Breast epithelium (tissue), 4 donors: Measurements from ENCODE around the gene P2RY12. TPM values are rescaled to one million over a fixed set of nuclear protein-coding genes. Genes with fewer than 3 reads are reported as not detected.

ENCODE experiments used
- DNase-seq, 2 donors: peaks; one replicate each; pipeline ENCODE4 v3.0.0-alpha.2; 2019; ENCODE audit warnings: low spot score in 2 of 2
- H3K27ac ChIP-seq, 2 donors: fragments of 200-600 bp; sonication (generic) in 1 of 2; one replicate each; pipeline ENCODE4 v1.5.1; 2016 to 2019; ENCODE audit warnings: mild to moderate bottlenecking in 1 of 2
- H3K27me3 ChIP-seq, 2 donors: fragments of 200-600 bp; sonication (generic) in 1 of 2; one replicate each; pipeline versions ENCODE4 v1.5.1 to v1.6.0; 2017 to 2019; ENCODE audit warnings: control low read depth in 1 of 2, mild to moderate bottlenecking in 1 of 2
- H3K36me3 ChIP-seq: fragments of 200-600 bp; one replicate; pipeline ENCODE4 v1.5.1; 2019
- H3K4me1 ChIP-seq, 2 donors: fragments of 200-600 bp; sonication (generic); one replicate each; pipeline ENCODE4 v1.5.1; 2016 to 2019; ENCODE audit warnings: control low read depth in 1 of 2
- H3K4me3 ChIP-seq, 3 donors: fragments of 200-600 bp; sonication (generic); 1 replicate in 2 of 3; 2 replicates in 1 of 3; pipeline ENCODE4 v1.5.1; 2016 to 2019; ENCODE audit warnings: mild to moderate bottlenecking in 3 of 3, moderate library complexity in 2 of 3
- H3K9me3 ChIP-seq, 2 donors: fragments of 200-600 bp; sonication (generic) in 1 of 2; one replicate each; pipeline ENCODE4 v1.5.1; 2016 to 2019; ENCODE audit warnings: control low read depth in 1 of 2
- CTCF ChIP-seq, 3 donors: fragments of 450-650 bp; IDR thresholded peaks; one replicate each; pipeline ENCODE4 v1.5.1; 2016 to 2017; ENCODE audit warnings: antibody characterized with exemption in 3 of 3, mild to moderate bottlenecking in 3 of 3, moderate library complexity in 3 of 3
- POLR2A ChIP-seq: fragments of 450-650 bp; IDR thresholded peaks from one replicate; pipeline ENCODE4 v1.6.1; 2016; ENCODE audit warnings: antibody characterized with exemption, mild to moderate bottlenecking, moderate library complexity
- POLR2AphosphoS5 ChIP-seq, 3 donors: sonication (generic); formaldehyde crosslinking; IDR thresholded peaks; one replicate each; pipeline ENCODE4 v1.6.1; 2017; ENCODE audit warnings: antibody characterized with exemption in 3 of 3
- intact Hi-C: fragments of 100-400 bp; cut with DNase I; formaldehyde crosslinking; loops from one replicate; pipeline ENCODE4 v1.15.1; 2023; ENCODE audit warnings: low total_unique reads
- total RNA-seq, 3 donors: library from RNA; depleted of rRNA; stranded (reverse); fragments of >200 nt; gene quantifications; one replicate each; pipeline ENCODE4 v1.1.0, GENCODE V29; 2016

Gene P2RY12
- total RNA-seq, 3 donors from 2014 or later = 3.6 to 9.0 (median 3.7) TPM

- no peaks in the 10 kb centered on the region for H3K36me3 ChIP-seq
- no peaks in the 10 kb centered on the region for H3K4me1 ChIP-seq
- no peaks in the 10 kb centered on the region for H3K9me3 ChIP-seq
- H3K4me3 ChIP-seq = no peak overlapping the region
- intact Hi-C loops = loop anchor here (10.0 kb wide), 1 partner anchor 1121 kb away; no protein-coding TSS in a partner anchor
- H3K27me3 ChIP-seq = no peaks in the 10 kb centered on the region
- no peak overlapping the region for H3K27ac ChIP-seq
- TF ChIP-seq CTCF (IDR thresholded peaks at IDR 0.05) = no peak
- DNase-seq = no peak
Measured at GRCh38 chr3:151426341-151426657, 41.7 kb upstream of the P2RY12 start.

- TF ChIP-seq POLR2A = no peak
- no peak for TF ChIP-seq CTCF (IDR thresholded peaks at IDR 0.05)
- no peak for TF ChIP-seq POLR2AphosphoS5 (IDR thresholded peaks at IDR 0.05)
- no peak for DNase-seq
- Histone ChIP-seq H3K4me1 (no peaks in the 10 kb centered on the region), H3K27me3 (no peaks in the 10 kb centered on the region), H3K9me3 (no peaks in the 10 kb centered on the region), H3K36me3 (no peaks in the 10 kb centered on the region), H3K27ac (no peak overlapping the region), H3K4me3 (no peak overlapping the region)
- intact Hi-C loops = loop anchor here (10.0 kb wide), 1 partner anchor 1121 kb away; no protein-coding TSS in a partner anchor
Measured at GRCh38 chr3:151425627-151426340, 41.2 kb upstream of the P2RY12 start.

GRCh38 chr3:151423091-151423490, 38.5 kb upstream of the P2RY12 start:
- TF ChIP-seq CTCF (IDR thresholded peaks at IDR 0.05) = no peak
- TF ChIP-seq POLR2A = no peak
- TF ChIP-seq POLR2AphosphoS5 (IDR thresholded peaks at IDR 0.05) = no peak
- Histone ChIP-seq H3K4me1 (no peaks in the 10 kb centered on the region), H3K36me3 (no peaks in the 10 kb centered on the region), H3K27me3 (no peaks in the 10 kb centered on the region), H3K27ac (no peak overlapping the region), H3K4me3 (no peak overlapping the region), H3K9me3 (no peaks in the 10 kb centered on the region)
- no peak for DNase-seq
- intact Hi-C loops = loop anchor here (5.0 to 10.0 kb wide), 2 partner anchors 811 to 1118 kb away; no protein-coding TSS in a partner anchor

- Histone ChIP-seq H3K27me3 (no peaks in the 10 kb centered on the region), H3K36me3 (no peaks in the 10 kb centered on the region), H3K4me1 (no peaks in the 10 kb centered on the region), H3K4me3 (no peak overlapping the region), H3K9me3 (no peaks in the 10 kb centered on the region), H3K27ac (no peak overlapping the region)
- TF ChIP-seq POLR2AphosphoS5 (IDR thresholded peaks at IDR 0.05) (no peak), CTCF (IDR thresholded peaks at IDR 0.05) (no peak), POLR2A (no peak)
- intact Hi-C loops = loop anchor here (5.0 to 10.0 kb wide), 2 partner anchors 810 to 1117 kb away; no protein-coding TSS in a partner anchor
- no peak for DNase-seq
Measured at GRCh38 chr3:151421938-151422337, 37.4 kb upstream of the P2RY12 start.

- no peak overlapping the region for H3K27ac ChIP-seq
- H3K4me3 ChIP-seq = no peak overlapping the region
- H3K27me3 ChIP-seq = no peaks in the 10 kb centered on the region
- DNase-seq = no peak
- H3K4me1 ChIP-seq = no peaks in the 10 kb centered on the region
- TF ChIP-seq POLR2AphosphoS5 (IDR thresholded peaks at IDR 0.05) (no peak), POLR2A (no peak), CTCF (IDR thresholded peaks at IDR 0.05) (no peak)
- intact Hi-C loops = loop anchor here (5.0 to 10.0 kb wide), 2 partner anchors 808 to 1115 kb away; no protein-coding TSS in a partner anchor
- no peaks in the 10 kb centered on the region for H3K36me3 ChIP-seq
- H3K9me3 ChIP-seq = no peaks in the 10 kb centered on the region
Measured at GRCh38 chr3:151419806-151420205, 35.3 kb upstream of the P2RY12 start.
